ENCODE results near the gene ERBB4. TPM values are rescaled to one million over a fixed set of nuclear protein-coding genes. Genes with fewer than 3 reads are reported as not detected.

Gene ERBB4
- total RNA-seq, 1 experiment from 2014 or later, result 0.04 TPM

- Histone ChIP-seq H2BK15ac (ENCODE audit: low read depth, low read length) (no peak overlapping the region), H2BK5ac (ENCODE audit: insufficient read length, low read length) (no peak overlapping the region), H3K23ac (ENCODE audit: insufficient read length, low read depth, low read length) (no peak overlapping the region), H2AK5ac (ENCODE audit: insufficient read length, low read length) (no peak overlapping the region), H3K56ac (ENCODE audit: insufficient read length, low read depth, low read length) (no peak overlapping the region), H3K14ac (ENCODE audit: insufficient read depth, low read length) (no peak overlapping the region), H3K4ac (ENCODE audit: low read depth, low read length) (no peak overlapping the region), H2BK20ac (ENCODE audit: low read depth, low read length, poor library complexity, severe bottlenecking) (no peak overlapping the region), H3K4me2 (ENCODE audit: insufficient read depth, insufficient read length, low read length) (no peak overlapping the region), H2BK12ac (ENCODE audit: insufficient read length, low read depth, low read length) (no peak overlapping the region), H3K27ac (ENCODE audit: insufficient read length, low read depth, low read length) (no peak overlapping the region), H3K9ac (ENCODE audit: extremely low read depth, insufficient read length, low read length) (no peak overlapping the region), H3K4me1 (ENCODE audit: insufficient read depth, low read length) (no peaks in the 10 kb centered on the region; the same call in 1 of the 2 replicates), H4K8ac (replicated peaks; ENCODE audit: insufficient read length, low read depth, low read length) (no peak overlapping the region), H3K23me2 (ENCODE audit: insufficient read length, low read depth, low read length, poor library complexity, severe bottlenecking) (no peaks in the 10 kb centered on the region), H3K9me3 (ENCODE audit: control insufficient read depth, low read depth, low read length) (no peaks in the 10 kb centered on the region), H3T11ph (ENCODE audit: low read length) (no peak overlapping the region), H2AFZ (ENCODE audit: low read length) (no peak overlapping the region), H4K20me1 (ENCODE audit: control insufficient read depth, insufficient read depth, insufficient read length) (no peaks in the 10 kb centered on the region), H3K27me3 (ENCODE audit: insufficient read depth, low read length) (no peaks in the 10 kb centered on the region), H2BK120ac (ENCODE audit: low read depth, low read length, poor library complexity, severe bottlenecking) (no peak overlapping the region), H3K79me1 (ENCODE audit: insufficient read depth, low read depth, low read length, poor library complexity, severe bottlenecking) (no peaks in the 10 kb centered on the region), H4K5ac (ENCODE audit: insufficient read length, low read depth, low read length) (no peak overlapping the region), H3K79me2 (ENCODE audit: insufficient read depth, low read length) (no peaks in the 10 kb centered on the region), H3K18ac (ENCODE audit: insufficient read length, low read depth, low read length) (no peak overlapping the region), H4K91ac (ENCODE audit: insufficient read length, low read depth, low read length) (no peak overlapping the region)
- H3K27me3 Mint-ChIP-seq (ENCODE audit: low read depth), result no peaks in the 10 kb centered on the region
- peaks cover 9 to 10% of the 10 kb centered on the region in 2 experiments for H3K4me1 Mint-ChIP-seq
- no CpG with 5 or more reads among the region's 3 CpGs for WGBS (ENCODE audit: extremely low coverage, insufficient read length, low lambda C conversion rate)
- H3K36me3 Mint-ChIP-seq (ENCODE audit: insufficient read depth in 1 of 3, low read depth in 3 of 3), result no peaks in the 10 kb centered on the region
- H3K27ac Mint-ChIP-seq, result no peak overlapping the region
- no peak overlapping the region for H3K4me3 Mint-ChIP-seq
- DNase-seq, result no peak
- no peaks in the 10 kb centered on the region for H3K9me3 Mint-ChIP-seq
- no peak for TF ChIP-seq CTCF (conservative IDR thresholded peaks at IDR 0.05)
Observed at GRCh38 chr2:212454149-212454548, 84.5 kb downstream of the ERBB4 start.

Data from H9 (cell line).